Muscle of leg (tissue), 11 donors: Measurements from ENCODE around the gene GGN. TPM values are rescaled to one million over a fixed set of nuclear protein-coding genes. Genes with fewer than 3 reads are reported as not detected.
A peak's percentile ranks its signal among the peaks of the same experiment; 100 is the strongest.
"Not testable (repeated sequence)": the region's sequence is repeated elsewhere in the genome, so short reads cannot be mapped to it uniquely, and the experiment has no call there.

ENCODE experiments used
- DNase-seq: peaks from one replicate; pipeline ENCODE4 v3.0.0; 2013
- H3K27ac ChIP-seq: one replicate; pipeline ENCODE4 v1.5.1; 2013; ENCODE audit warnings: mild to moderate bottlenecking, low read length, control low read depth
- H3K27me3 ChIP-seq: one replicate; pipeline ENCODE4 v1.6.1; 2013; ENCODE audit warnings: low read length; ENCODE audit not compliant: control insufficient read depth, insufficient read depth
- H3K36me3 ChIP-seq: one replicate; pipeline ENCODE4 v1.6.1; 2013; ENCODE audit warnings: low read length; ENCODE audit not compliant: control insufficient read depth, insufficient read depth
- H3K4me1 ChIP-seq: one replicate; pipeline ENCODE4 v1.6.1; 2013; ENCODE audit warnings: low read length; ENCODE audit not compliant: control insufficient read depth, insufficient read depth
- H3K4me3 ChIP-seq: one replicate; pipeline ENCODE4 v1.5.1; 2013; ENCODE audit warnings: low read length, control low read depth
- H3K9me3 ChIP-seq: replicated peaks from 2 replicates; pipeline ENCODE4 v1.6.1; 2013; ENCODE audit warnings: low read depth, low read length; ENCODE audit not compliant: control insufficient read depth
- WGBS: methylation state at CpG from one replicate; pipeline ENCODE4 v1.1.5; 2013; ENCODE audit warnings: missing lambda C conversion rate; ENCODE audit not compliant: insufficient coverage; 5-methylcytosine and 5-hydroxymethylcytosine counted together
- polyA plus RNA-seq, 8 donors: library from polyadenylated mRNA; unstranded; fragments of 120-200 nt; gene quantifications; one replicate each; pipeline versions ENCODE4 v1.2.1 to v1.2.3, GENCODE V29; 2013; ENCODE audit warnings: inconsistent platforms in 1 of 8, low replicate concordance in 1 of 8; ENCODE audit not compliant: insufficient read length in 8 of 8, insufficient read depth in 1 of 8
- total RNA-seq: library from RNA; stranded (reverse); fragments of 120-200 nt; gene quantifications from one replicate; pipeline ENCODE4 v1.2.4, GENCODE V29; 2013

GGN gene
- total and polyA plus RNA-seq, 9 donors: 0.09 to 0.84 (median 0.34) TPM; not detected in 2

GRCh38 chr19:38367041-38367440, 20.8 kb downstream of the GGN start:
- 71% methylated on average over 12 of the region's 12 CpGs for WGBS
- H3K4me1 ChIP-seq: peaks cover 10% of the 10 kb centered on the region
- no peak overlapping the region for H3K4me3 ChIP-seq
- peaks cover 27% of the 10 kb centered on the region for H3K27me3 ChIP-seq
- H3K36me3 ChIP-seq: no peaks in the 10 kb centered on the region
- no peaks in the 10 kb centered on the region for H3K9me3 ChIP-seq
- no peak for DNase-seq
- no peak overlapping the region for H3K27ac ChIP-seq

- H3K4me1 ChIP-seq: peaks cover 17% of the 10 kb centered on the region
- not testable (repeated sequence) for H3K4me3 ChIP-seq, H3K27ac ChIP-seq, H3K36me3 ChIP-seq, DNase-seq, H3K9me3 ChIP-seq
- peaks cover 60% of the 10 kb centered on the region for H3K27me3 ChIP-seq
- 77% methylated on average over 7 of the region's 16 CpGs for WGBS
These were observed 24.7 kb downstream of the GGN start for GRCh38 chr19:38362946-38363688.

- Histone ChIP-seq H3K9me3 (no peaks in the 10 kb centered on the region), H3K36me3 (no peaks in the 10 kb centered on the region), H3K4me1 (peaks cover 17% of the 10 kb centered on the region), H3K27me3 (peaks cover 60% of the 10 kb centered on the region), H3K4me3 (peak overlapping the region; percentile 48), H3K27ac (peak overlapping the region; percentile 42)
- peak; percentile 59 for DNase-seq
- 2% methylated on average over 58 of the region's 68 CpGs for WGBS
These were observed 25.5 kb downstream of the GGN start for GRCh38 chr19:38362076-38362945.

- H3K4me3 ChIP-seq: peak overlapping the region; percentile 48
- no peaks in the 10 kb centered on the region for H3K36me3 ChIP-seq
- no peak overlapping the region for H3K27ac ChIP-seq
- H3K4me1 ChIP-seq: peaks cover 17% of the 10 kb centered on the region
- WGBS: under 1% methylated on average over 34 of the region's 37 CpGs
- peak; percentile 81 for DNase-seq
- no peaks in the 10 kb centered on the region for H3K9me3 ChIP-seq
- H3K27me3 ChIP-seq: peaks cover 61% of the 10 kb centered on the region
These were observed 26.2 kb downstream of the GGN start for GRCh38 chr19:38361633-38362075.

- H3K4me3 ChIP-seq: peak overlapping the region; percentile 48
- no peak for DNase-seq
- H3K9me3 ChIP-seq: no peaks in the 10 kb centered on the region
- 17% methylated on average over 20 of the region's 23 CpGs for WGBS
- H3K27me3 ChIP-seq: peaks cover 66% of the 10 kb centered on the region
- H3K36me3 ChIP-seq: no peaks in the 10 kb centered on the region
- H3K4me1 ChIP-seq: peaks cover 17% of the 10 kb centered on the region
- no peak overlapping the region for H3K27ac ChIP-seq
These were observed 26.8 kb downstream of the GGN start for GRCh38 chr19:38360839-38361631.

GRCh38 chr19:38360351-38360750, 27.5 kb downstream of the GGN start:
- DNase-seq: no peak
- peaks cover 63% of the 10 kb centered on the region for H3K27me3 ChIP-seq
- no peak overlapping the region for H3K27ac ChIP-seq
- no peak overlapping the region for H3K4me3 ChIP-seq
- H3K36me3 ChIP-seq: no peaks in the 10 kb centered on the region
- H3K4me1 ChIP-seq: peaks cover 17% of the 10 kb centered on the region
- no peaks in the 10 kb centered on the region for H3K9me3 ChIP-seq
- 78% methylated on average over 8 of the region's 9 CpGs for WGBS

- DNase-seq: no peak
- H3K27me3 ChIP-seq: peaks cover 66% of the 10 kb centered on the region
- H3K4me3 ChIP-seq: no peak overlapping the region
- peaks cover 17% of the 10 kb centered on the region for H3K4me1 ChIP-seq
- no peak overlapping the region for H3K27ac ChIP-seq
- WGBS: 51% methylated on average over 5 of the region's 18 CpGs
- no peaks in the 10 kb centered on the region for H3K36me3 ChIP-seq
- H3K9me3 ChIP-seq: no peaks in the 10 kb centered on the region
These were observed 28.4 kb downstream of the GGN start for GRCh38 chr19:38359242-38360021.

- H3K4me3 ChIP-seq: no peak overlapping the region
- H3K9me3 ChIP-seq: no peaks in the 10 kb centered on the region
- H3K4me1 ChIP-seq: peaks cover 17% of the 10 kb centered on the region
- DNase-seq: no peak
- 26% methylated on average over 4 of the region's 5 CpGs for WGBS
- H3K36me3 ChIP-seq: no peaks in the 10 kb centered on the region
- H3K27me3 ChIP-seq: peaks cover 64% of the 10 kb centered on the region
- H3K27ac ChIP-seq: no peak overlapping the region
These were observed 29.8 kb downstream of the GGN start for GRCh38 chr19:38358071-38358470.
